PC-3 (cell line): ENCODE data around the gene MSRB2. TPM values are rescaled to one million over a fixed set of nuclear protein-coding genes. Genes with fewer than 3 reads are reported as not detected.

Source experiments
- ATAC-seq: fragments of 200-7000 bp; cut with Tn5 transposase; 2 replicates; pipeline ENCODE4 v1.9.1; 2020; ENCODE audit warnings: mild to moderate bottlenecking, moderate library complexity
- BruUV-seq: library from RNA; stranded (reverse); fragments of 400-500 nt; replicated peaks from 2 replicates; lab custom pipeline; 2021; lab: Mats Ljungman, UMichigan
- CTCF ChIA-PET: fragments of 300-600 bp; sonication (Branson Sonifier 250); formaldehyde crosslinking; loops from one replicate; lab custom pipeline; 2022; ENCODE audit warnings: antibody characterized with exemption; lab: Charles Lee
- POLR2A ChIA-PET: fragments of 300-600 bp; sonication (Branson Sonifier 250); formaldehyde crosslinking; loops from one replicate; lab custom pipeline; 2022; ENCODE audit warnings: antibody characterized with exemption; ENCODE audit not compliant: unreplicated experiment; lab: Charles Lee
- DNase-seq: peaks from one replicate; pipeline ENCODE4 v3.0.0-alpha.2; 2015
- H2AFZ ChIP-seq: fragments of 300-600 bp; sonication (generic); 2 replicates; pipeline ENCODE4 v1.6.0; 2016; ENCODE audit warnings: antibody characterized with exemption, low read length
- H3F3A ChIP-seq: fragments of 300-600 bp; sonication (generic); one replicate; pipeline ENCODE4 v1.6.0; 2017; ENCODE audit warnings: antibody characterized with exemption, low read length, control low read depth, mild to moderate bottlenecking; ENCODE audit not compliant: unreplicated experiment
- H3K27ac ChIP-seq: fragments of 300-600 bp; sonication (generic); 2 replicates; pipeline ENCODE4 v1.5.1; 2016; ENCODE audit warnings: mild to moderate bottlenecking, low read length
- H3K27me3 ChIP-seq: fragments of 300-600 bp; sonication (generic); 2 replicates; pipeline ENCODE4 v1.6.1; 2016; ENCODE audit warnings: low read length, mixed read lengths
- H3K36me3 ChIP-seq: fragments of 300-600 bp; sonication (generic); 2 replicates; pipeline ENCODE4 v1.6.1; 2016; ENCODE audit warnings: low read depth, mixed run types, low read length, mixed read lengths
- H3K4me1 ChIP-seq: fragments of 300-600 bp; sonication (generic); 2 replicates; pipeline ENCODE4 v1.5.1; 2016; ENCODE audit warnings: low read length; ENCODE audit not compliant: insufficient read depth
- H3K4me2 ChIP-seq: fragments of 300-600 bp; sonication (generic); 2 replicates; pipeline ENCODE4 v1.6.0; 2016; ENCODE audit warnings: low read length
- H3K4me3 ChIP-seq: fragments of 300-600 bp; sonication (generic); 2 replicates; pipeline ENCODE4 v1.5.1; 2016; ENCODE audit warnings: mild to moderate bottlenecking, low read length, mixed read lengths
- H3K79me2 ChIP-seq: fragments of 300-600 bp; sonication (generic); 2 replicates; pipeline ENCODE4 v1.6.1; 2017; ENCODE audit warnings: low read length, mixed read lengths
- H3K9ac ChIP-seq: fragments of 300-600 bp; sonication (generic); 2 replicates; pipeline ENCODE4 v1.6.0; 2016; ENCODE audit warnings: mild to moderate bottlenecking, low read length
- H3K9me2 ChIP-seq: fragments of 300-600 bp; sonication (generic); replicated peaks from 2 replicates; pipeline ENCODE4 v1.6.1; 2016; ENCODE audit warnings: mixed run types, low read length, mixed read lengths
- H3K9me3 ChIP-seq: fragments of 300-600 bp; sonication (generic); 2 replicates; pipeline ENCODE4 v1.6.1; 2016; ENCODE audit warnings: low read length, mixed read lengths
- H4K20me1 ChIP-seq: fragments of 300-600 bp; sonication (generic); 2 replicates; pipeline ENCODE4 v1.6.1; 2016; ENCODE audit warnings: low read length, mixed read lengths
- CTCF ChIP-seq: fragments of 300-600 bp; sonication (generic); conservative IDR thresholded peaks from 2 replicates; pipeline ENCODE4 v1.5.1; 2017; ENCODE audit warnings: antibody characterized with exemption, low read depth, mild to moderate bottlenecking, low read length
- EZH2 ChIP-seq: fragments of 300-600 bp; sonication (generic); IDR thresholded peaks from one replicate; pipeline ENCODE4 v1.6.1; 2017; ENCODE audit warnings: antibody characterized with exemption, mild to moderate bottlenecking, low read length; ENCODE audit not compliant: unreplicated experiment
- EZH2phosphoT487 ChIP-seq: fragments of 300-600 bp; sonication (generic); IDR thresholded peaks from 2 replicates; pipeline ENCODE4 v1.6.1; 2018; ENCODE audit warnings: mild to moderate bottlenecking, antibody characterized with exemption, low read length, borderline replicate concordance
- intact Hi-C: fragments of 100-400 bp; cut with micrococcal nuclease; formaldehyde crosslinking; loops from 2 replicates; pipeline ENCODE4 v1.9.0; 2023
- total RNA-seq: library from RNA; depleted of rRNA; stranded (reverse); fragments of >200 nt; gene quantifications from 2 replicates; pipeline ENCODE4 v1.2.3, GENCODE V29; 2014

The MSRB2 gene
- total RNA-seq, 1 experiment from 2014 or later = 14.3 TPM

- intact Hi-C loops = no loop called here
- no peaks in the 10 kb centered on the region for H3K27me3 ChIP-seq
- H3K9me3 ChIP-seq = no peaks in the 10 kb centered on the region
- H3K9me2 ChIP-seq = no peaks in the 10 kb centered on the region
- H4K20me1 ChIP-seq = no peaks in the 10 kb centered on the region
- TF ChIP-seq EZH2 = no peak
- TF ChIP-seq CTCF = no peak
- TF ChIP-seq EZH2phosphoT487 = no peak
- H3K4me1 ChIP-seq = peaks cover 35% of the 10 kb centered on the region
- ChIA-PET POLR2A (no interaction called here), CTCF (no interaction called here)
- H3K27ac ChIP-seq = no peak overlapping the region
- no peak overlapping the region for H3K9ac ChIP-seq
- BruUV-seq = no TSS peak
- H3K4me2 ChIP-seq = no peak overlapping the region
- peak; percentile 53 for DNase-seq
- no peak overlapping the region for H2AFZ ChIP-seq
- H3K79me2 ChIP-seq = no peaks in the 10 kb centered on the region
- H3K4me3 ChIP-seq = no peak overlapping the region
- H3K36me3 ChIP-seq = no peaks in the 10 kb centered on the region
- no peaks in the 10 kb centered on the region for H3F3A ChIP-seq
- peak; percentile 12; the same call in 1 of the 2 replicates for ATAC-seq
Measured at GRCh38 chr10:23051855-23052331, 43.5 kb upstream of the MSRB2 start.

- DNase-seq (peak; percentile 81), ATAC-seq (peak; percentile 37)
- no peak overlapping the region for H2AFZ ChIP-seq
- H3K9me3 ChIP-seq = no peaks in the 10 kb centered on the region
- no peaks in the 10 kb centered on the region for H3K9me2 ChIP-seq
- peak overlapping the region; percentile 30 for H3K27ac ChIP-seq
- H3K4me1 ChIP-seq = peaks cover 25% of the 10 kb centered on the region
- no peaks in the 10 kb centered on the region for H3K79me2 ChIP-seq
- intact Hi-C loops = no loop called here
- no peaks in the 10 kb centered on the region for H3K27me3 ChIP-seq
- no peak for TF ChIP-seq EZH2
- TF ChIP-seq CTCF = no peak
- no peak for TF ChIP-seq EZH2phosphoT487
- H3K4me2 ChIP-seq = peak overlapping the region; percentile 54
- CTCF ChIA-PET = no interaction called here
- H3K4me3 ChIP-seq = no peak overlapping the region
- H3F3A ChIP-seq = no peaks in the 10 kb centered on the region
- H3K36me3 ChIP-seq = no peaks in the 10 kb centered on the region
- no peaks in the 10 kb centered on the region for H4K20me1 ChIP-seq
- POLR2A ChIA-PET = no interaction called here
- H3K9ac ChIP-seq = no peak overlapping the region
- no TSS peak for BruUV-seq
Measured at GRCh38 chr10:23053036-23053435, 42.3 kb upstream of the MSRB2 start.

GRCh38 chr10:23055424-23056185 lies 39.8 kb upstream of the MSRB2 start:
- no peaks in the 10 kb centered on the region for H3K27me3 ChIP-seq
- H3K27ac ChIP-seq = no peak overlapping the region
- no peaks in the 10 kb centered on the region for H3F3A ChIP-seq
- ChIA-PET POLR2A (no interaction called here), CTCF (no interaction called here)
- H3K4me3 ChIP-seq = no peak overlapping the region
- no peaks in the 10 kb centered on the region for H3K9me2 ChIP-seq
- H3K9ac ChIP-seq = no peak overlapping the region
- no peaks in the 10 kb centered on the region for H3K9me3 ChIP-seq
- DNase-seq = no peak
- H2AFZ ChIP-seq = no peak overlapping the region
- intact Hi-C loops = no loop called here
- BruUV-seq = no TSS peak
- no peaks in the 10 kb centered on the region for H4K20me1 ChIP-seq
- no peak for ATAC-seq
- no peaks in the 10 kb centered on the region for H3K36me3 ChIP-seq
- no peaks in the 10 kb centered on the region for H3K79me2 ChIP-seq
- no peak overlapping the region for H3K4me2 ChIP-seq
- no peak for TF ChIP-seq CTCF
- no peak for TF ChIP-seq EZH2phosphoT487
- no peak for TF ChIP-seq EZH2
- H3K4me1 ChIP-seq = peaks cover 25% of the 10 kb centered on the region
